HUES6 (cell line): ENCODE measurements around the gene GPC6.
"Not testable (repeated sequence)": the region's sequence is repeated elsewhere in the genome, so short reads cannot be mapped to it uniquely, and the experiment has no call there.

ENCODE experiments used
- H3K27ac ChIP-seq: 2 replicates; pipeline ENCODE4 v1.7.0; 2013; ENCODE audit warnings: low read depth, mild to moderate bottlenecking, low read length, inconsistent platforms
- H3K27me3 ChIP-seq: 2 replicates; pipeline ENCODE4 v1.6.1; 2013; ENCODE audit warnings: low read length; ENCODE audit not compliant: control insufficient read depth, insufficient read depth
- H3K36me3 ChIP-seq: 2 replicates; pipeline ENCODE4 v1.6.1; 2013; ENCODE audit warnings: low read length; ENCODE audit not compliant: control insufficient read depth, insufficient read depth
- H3K4me1 ChIP-seq: 2 replicates; pipeline ENCODE4 v1.6.1; 2013; ENCODE audit warnings: low read length; ENCODE audit not compliant: control insufficient read depth, insufficient read depth
- H3K4me3 ChIP-seq: 2 replicates; pipeline ENCODE4 v1.5.1; 2013; ENCODE audit warnings: low read depth, low read length
- H3K9ac ChIP-seq: one replicate; pipeline ENCODE4 v1.6.1; 2013; ENCODE audit warnings: mild to moderate bottlenecking, low read length
- H3K9me3 ChIP-seq: 2 replicates; pipeline ENCODE4 v1.6.1; 2013; ENCODE audit warnings: low read depth, low read length; ENCODE audit not compliant: control insufficient read depth, insufficient read depth

The GPC6 gene

GRCh38 chr13:93323880-93324279 is 97.3 kb downstream of the GPC6 start:
- H3K9ac ChIP-seq, H3K27me3 ChIP-seq, H3K4me3 ChIP-seq, H3K9me3 ChIP-seq, H3K27ac ChIP-seq, H3K36me3 ChIP-seq: not testable (repeated sequence)
- peaks cover 20% of the 10 kb centered on the region for H3K4me1 ChIP-seq

- H3K4me3 ChIP-seq: no peak overlapping the region
- no peak overlapping the region for H3K9ac ChIP-seq
- H3K27me3 ChIP-seq: no peaks in the 10 kb centered on the region
- H3K27ac ChIP-seq: no peak overlapping the region
- no peaks in the 10 kb centered on the region for H3K36me3 ChIP-seq
- no peaks in the 10 kb centered on the region for H3K9me3 ChIP-seq
- peaks cover 17% of the 10 kb centered on the region for H3K4me1 ChIP-seq
These were observed 99.0 kb downstream of the GPC6 start for GRCh38 chr13:93325303-93326233.

- Histone ChIP-seq H3K4me1 (peaks cover 17% of the 10 kb centered on the region), H3K27ac (no peak overlapping the region), H3K9me3 (no peaks in the 10 kb centered on the region), H3K4me3 (no peak overlapping the region), H3K36me3 (no peaks in the 10 kb centered on the region), H3K9ac (no peak overlapping the region), H3K27me3 (no peaks in the 10 kb centered on the region)
These were observed 99.7 kb downstream of the GPC6 start for GRCh38 chr13:93326234-93326811.

GRCh38 chr13:93328943-93329342 is 102.3 kb downstream of the GPC6 start:
- H3K9ac ChIP-seq: no peak overlapping the region
- no peak overlapping the region for H3K4me3 ChIP-seq
- H3K9me3 ChIP-seq: no peaks in the 10 kb centered on the region
- H3K27ac ChIP-seq: no peak overlapping the region
- H3K27me3 ChIP-seq: no peaks in the 10 kb centered on the region
- no peaks in the 10 kb centered on the region for H3K36me3 ChIP-seq
- H3K4me1 ChIP-seq: peaks cover 17% of the 10 kb centered on the region

GRCh38 chr13:93336728-93337127 is 110.1 kb downstream of the GPC6 start:
- no peak overlapping the region for H3K4me3 ChIP-seq
- no peaks in the 10 kb centered on the region for H3K4me1 ChIP-seq
- no peaks in the 10 kb centered on the region for H3K36me3 ChIP-seq
- no peaks in the 10 kb centered on the region for H3K27me3 ChIP-seq
- H3K9ac ChIP-seq: no peak overlapping the region
- peaks cover 4% of the 10 kb centered on the region; the same call in 1 of the 2 replicates for H3K9me3 ChIP-seq
- H3K27ac ChIP-seq: no peak overlapping the region

- H3K27me3 ChIP-seq: no peaks in the 10 kb centered on the region
- H3K27ac ChIP-seq: no peak overlapping the region
- H3K36me3 ChIP-seq: no peaks in the 10 kb centered on the region
- no peaks in the 10 kb centered on the region for H3K4me1 ChIP-seq
- H3K4me3 ChIP-seq: no peak overlapping the region
- H3K9me3 ChIP-seq: peaks cover 4% of the 10 kb centered on the region; the same call in 1 of the 2 replicates
- H3K9ac ChIP-seq: no peak overlapping the region
These were observed 111.4 kb downstream of the GPC6 start for GRCh38 chr13:93338030-93338429.

GRCh38 chr13:93338906-93339305 is 112.3 kb downstream of the GPC6 start:
- Histone ChIP-seq H3K9ac (no peak overlapping the region), H3K27ac (no peak overlapping the region), H3K4me1 (peaks cover under 1% of the 10 kb centered on the region; the same call in 1 of the 2 replicates), H3K9me3 (peaks cover 4% of the 10 kb centered on the region; the same call in 1 of the 2 replicates), H3K4me3 (no peak overlapping the region), H3K36me3 (no peaks in the 10 kb centered on the region), H3K27me3 (no peaks in the 10 kb centered on the region)

- Histone ChIP-seq H3K36me3 (no peaks in the 10 kb centered on the region), H3K4me1 (peaks cover 4% of the 10 kb centered on the region; the same call in 1 of the 2 replicates), H3K9ac (no peak overlapping the region), H3K9me3 (peaks cover 4% of the 10 kb centered on the region; the same call in 1 of the 2 replicates), H3K27ac (no peak overlapping the region), H3K4me3 (no peak overlapping the region), H3K27me3 (no peaks in the 10 kb centered on the region)
These were observed 112.9 kb downstream of the GPC6 start for GRCh38 chr13:93339550-93339949.

GRCh38 chr13:93341517-93341916 is 114.9 kb downstream of the GPC6 start:
- no peaks in the 10 kb centered on the region for H3K27me3 ChIP-seq
- H3K4me3 ChIP-seq: no peak overlapping the region
- no peaks in the 10 kb centered on the region for H3K9me3 ChIP-seq
- peaks cover 4% of the 10 kb centered on the region; the same call in 1 of the 2 replicates for H3K4me1 ChIP-seq
- H3K27ac ChIP-seq: no peak overlapping the region
- H3K36me3 ChIP-seq: no peaks in the 10 kb centered on the region
- no peak overlapping the region for H3K9ac ChIP-seq

- Histone ChIP-seq H3K4me3 (no peak overlapping the region), H3K4me1 (peaks cover 4% of the 10 kb centered on the region; the same call in 1 of the 2 replicates), H3K9me3 (peaks cover 4% of the 10 kb centered on the region), H3K9ac (no peak overlapping the region), H3K36me3 (no peaks in the 10 kb centered on the region), H3K27me3 (no peaks in the 10 kb centered on the region), H3K27ac (no peak overlapping the region)
These were observed 116.5 kb downstream of the GPC6 start for GRCh38 chr13:93343097-93343496.

- no peak overlapping the region for H3K4me3 ChIP-seq
- no peaks in the 10 kb centered on the region for H3K36me3 ChIP-seq
- H3K9me3 ChIP-seq: peaks cover 4% of the 10 kb centered on the region
- no peak overlapping the region for H3K27ac ChIP-seq
- H3K4me1 ChIP-seq: peaks cover 4% of the 10 kb centered on the region; the same call in 1 of the 2 replicates
- no peak overlapping the region for H3K9ac ChIP-seq
- H3K27me3 ChIP-seq: no peaks in the 10 kb centered on the region
These were observed 117.6 kb downstream of the GPC6 start for GRCh38 chr13:93344048-93344705.
